ENCODE data around the gene LDB2.

GRCh38 chr4:16609170-16609758, 289.2 kb downstream of the LDB2 start:
- TF ChIP-seq FOXA1 (IDR thresholded peaks at IDR 0.05) (no peak), CTBP1 (IDR thresholded peaks at IDR 0.05; ENCODE audit: borderline replicate concordance) (no peak), ZNF384 (IDR thresholded peaks at IDR 0.05) (no peak), SP1 (IDR thresholded peaks at IDR 0.05) (no peak), ELF4 (IDR thresholded peaks at IDR 0.05) (no peak), FOXK2 (IDR thresholded peaks at IDR 0.05) (no peak), LEF1 (IDR thresholded peaks at IDR 0.05; ENCODE audit: borderline replicate concordance) (no peak), FOXM1 (IDR thresholded peaks at IDR 0.05; ENCODE audit: borderline replicate concordance) (no peak), SUZ12 (IDR thresholded peaks at IDR 0.05) (no peak)
